Panc1 (cell line): ENCODE measurements around the gene CSAG2.
"Not testable (repeated sequence)": the region's sequence is repeated elsewhere in the genome, so short reads cannot be mapped to it uniquely, and the experiment has no call there.

Source experiments
- POLR2AphosphoS5 ChIP-seq: IDR thresholded peaks from 2 replicates; pipeline ENCODE4 v1.6.1; 2012; ENCODE audit warnings: mild to moderate bottlenecking, low read depth, low read length, moderate library complexity
- SIN3A ChIP-seq: IDR thresholded peaks from 2 replicates; pipeline ENCODE4 v1.6.1; 2012; ENCODE audit warnings: low read depth, mild to moderate bottlenecking, low read length, moderate library complexity, borderline replicate concordance; ENCODE audit not compliant: insufficient read depth
- TCF7L2 ChIP-seq: IDR thresholded peaks from 2 replicates; pipeline ENCODE4 v1.6.1; 2011; ENCODE audit warnings: mild to moderate bottlenecking, low read depth, low read length, inconsistent platforms
- TF ChIP-seq, protein P1 (sequence below): fragments of 450-650 bp; IDR thresholded peaks from 2 replicates; pipeline ENCODE4 v1.5.1; 2017; ENCODE audit warnings: mild to moderate bottlenecking

GRCh38 chrX:152736528-152736927 lies 27.5 kb upstream of the CSAG2 start:
- not testable (repeated sequence) for TF ChIP-seq POLR2AphosphoS5, SIN3A, TCF7L2
- TF ChIP-seq, protein P1, sequence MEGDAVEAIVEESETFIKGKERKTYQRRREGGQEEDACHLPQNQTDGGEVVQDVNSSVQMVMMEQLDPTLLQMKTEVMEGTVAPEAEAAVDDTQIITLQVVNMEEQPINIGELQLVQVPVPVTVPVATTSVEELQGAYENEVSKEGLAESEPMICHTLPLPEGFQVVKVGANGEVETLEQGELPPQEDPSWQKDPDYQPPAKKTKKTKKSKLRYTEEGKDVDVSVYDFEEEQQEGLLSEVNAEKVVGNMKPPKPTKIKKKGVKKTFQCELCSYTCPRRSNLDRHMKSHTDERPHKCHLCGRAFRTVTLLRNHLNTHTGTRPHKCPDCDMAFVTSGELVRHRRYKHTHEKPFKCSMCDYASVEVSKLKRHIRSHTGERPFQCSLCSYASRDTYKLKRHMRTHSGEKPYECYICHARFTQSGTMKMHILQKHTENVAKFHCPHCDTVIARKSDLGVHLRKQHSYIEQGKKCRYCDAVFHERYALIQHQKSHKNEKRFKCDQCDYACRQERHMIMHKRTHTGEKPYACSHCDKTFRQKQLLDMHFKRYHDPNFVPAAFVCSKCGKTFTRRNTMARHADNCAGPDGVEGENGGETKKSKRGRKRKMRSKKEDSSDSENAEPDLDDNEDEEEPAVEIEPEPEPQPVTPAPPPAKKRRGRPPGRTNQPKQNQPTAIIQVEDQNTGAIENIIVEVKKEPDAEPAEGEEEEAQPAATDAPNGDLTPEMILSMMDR, result not testable (repeated sequence)
